Hepatocyte (in vitro differentiated cells): Measurements from ENCODE around the gene MAGI1. TPM values are rescaled to one million over a fixed set of nuclear protein-coding genes. Genes with fewer than 3 reads are reported as not detected.
A peak's percentile ranks its signal among the peaks of the same experiment; 100 is the strongest.

Experiments
- DNase-seq: peaks from one replicate; pipeline ENCODE4 v3.0.0-alpha.2; 2016; ENCODE audit warnings: low spot score
- H2AFZ ChIP-seq: fragments of 200-600 bp; sonication (generic); 2 replicates; pipeline ENCODE4 v1.6.0; 2016; ENCODE audit warnings: antibody characterized with exemption, mild to moderate bottlenecking
- H3K27ac ChIP-seq: fragments of 200-600 bp; sonication (generic); 2 replicates; pipeline ENCODE4 v1.5.1; 2016; ENCODE audit warnings: mild to moderate bottlenecking
- H3K27me3 ChIP-seq: fragments of 200-600 bp; sonication (generic); 2 replicates; pipeline ENCODE4 v1.6.1; 2016
- H3K36me3 ChIP-seq: fragments of 200-600 bp; sonication (generic); replicated peaks from 2 replicates; pipeline ENCODE4 v1.5.1; 2016; ENCODE audit warnings: low read depth; ENCODE audit not compliant: insufficient read depth
- H3K4me1 ChIP-seq: fragments of 200-600 bp; sonication (generic); 2 replicates; pipeline ENCODE4 v1.5.1; 2016; ENCODE audit warnings: mild to moderate bottlenecking, moderate library complexity; ENCODE audit not compliant: insufficient read depth
- H3K4me2 ChIP-seq: fragments of 200-600 bp; sonication (generic); 2 replicates; pipeline ENCODE4 v1.6.0; 2016
- H3K4me3 ChIP-seq: fragments of 200-600 bp; sonication (generic); 2 replicates; pipeline ENCODE4 v1.5.1; 2016; ENCODE audit warnings: mild to moderate bottlenecking
- H3K79me2 ChIP-seq: fragments of 200-600 bp; sonication (generic); 2 replicates; pipeline ENCODE4 v1.6.0; 2017; ENCODE audit warnings: mild to moderate bottlenecking
- H3K9me2 ChIP-seq: fragments of 200-600 bp; sonication (generic); replicated peaks from 2 replicates; pipeline ENCODE4 v1.6.0; 2017; ENCODE audit warnings: mild to moderate bottlenecking; ENCODE audit not compliant: insufficient read depth
- H3K9me3 ChIP-seq: fragments of 200-600 bp; sonication (generic); 2 replicates; pipeline ENCODE4 v1.5.1; 2016; ENCODE audit warnings: low read depth, mild to moderate bottlenecking
- H4K20me1 ChIP-seq: fragments of 200-600 bp; sonication (generic); 2 replicates; pipeline ENCODE4 v1.6.0; 2016; ENCODE audit warnings: mild to moderate bottlenecking; ENCODE audit not compliant: insufficient read depth, poor library complexity, severe bottlenecking
- CTCF ChIP-seq: fragments of 200-600 bp; sonication (generic); IDR thresholded peaks from 2 replicates; pipeline ENCODE4 v1.5.1; 2016; ENCODE audit warnings: antibody characterized with exemption, mild to moderate bottlenecking; ENCODE audit not compliant: poor library complexity
- EZH2 ChIP-seq: fragments of 200-600 bp; sonication (generic); IDR thresholded peaks from 2 replicates; pipeline ENCODE4 v1.6.1; 2016; ENCODE audit warnings: antibody characterized with exemption, mild to moderate bottlenecking, borderline replicate concordance
- EZH2phosphoT487 ChIP-seq: fragments of 200-600 bp; sonication (generic); IDR thresholded peaks from one replicate; pipeline ENCODE4 v1.6.1; 2018; ENCODE audit warnings: antibody characterized with exemption, mild to moderate bottlenecking, low read depth, moderate library complexity; ENCODE audit not compliant: unreplicated experiment, severe bottlenecking
- WGBS: methylation state at CpG from one replicate; pipeline ENCODE4 v1.1.6; 2016; ENCODE audit warnings: low lambda C conversion rate; ENCODE audit errors: missing lambda C conversion rate; 5-methylcytosine and 5-hydroxymethylcytosine counted together
- polyA plus RNA-seq: library from polyadenylated mRNA; unstranded; fragments of >200 nt; fragmentation: Nextera tagmentation; extraction: Ambion mirVana; gene quantifications from 2 replicates; pipeline ENCODE4 v1.2.1, GENCODE V29; 2016
- total RNA-seq: library from RNA; depleted of rRNA; stranded (reverse); fragments of >200 nt; gene quantifications from 2 replicates; pipeline ENCODE4 v1.2.3, GENCODE V29; 2014

MAGI1 gene
- total and polyA plus RNA-seq, 2 experiments from 2014 or later: 26.2 to 43.5 TPM

- no peak overlapping the region for H3K27ac ChIP-seq
- H3K36me3 ChIP-seq: no peaks in the 10 kb centered on the region
- no peaks in the 10 kb centered on the region for H3K27me3 ChIP-seq
- TF ChIP-seq EZH2phosphoT487 (no peak), EZH2 (no peak), CTCF (no peak)
- peaks cover 18% of the 10 kb centered on the region for H3K4me1 ChIP-seq
- H3K79me2 ChIP-seq: peaks cover 85% of the 10 kb centered on the region
- H4K20me1 ChIP-seq: no peaks in the 10 kb centered on the region
- H2AFZ ChIP-seq: no peak overlapping the region
- no peak for DNase-seq
- H3K9me3 ChIP-seq: no peaks in the 10 kb centered on the region
- no peaks in the 10 kb centered on the region for H3K9me2 ChIP-seq
- H3K4me2 ChIP-seq: no peak overlapping the region
- no peak overlapping the region for H3K4me3 ChIP-seq
Observed at GRCh38 chr3:65904016-65904415, 134.7 kb downstream of the MAGI1 start.

- Histone ChIP-seq H3K27ac (peak overlapping the region; percentile 68), H3K4me3 (peak overlapping the region; percentile 0), H3K9me3 (no peaks in the 10 kb centered on the region), H4K20me1 (no peaks in the 10 kb centered on the region), H3K27me3 (no peaks in the 10 kb centered on the region), H3K4me2 (peak overlapping the region; percentile 68), H3K79me2 (peaks cover 80% of the 10 kb centered on the region), H3K9me2 (no peaks in the 10 kb centered on the region), H3K4me1 (peaks cover 18% of the 10 kb centered on the region), H2AFZ (peak overlapping the region; percentile 20), H3K36me3 (no peaks in the 10 kb centered on the region)
- no peak for TF ChIP-seq CTCF
- no peak for TF ChIP-seq EZH2
- no peak for TF ChIP-seq EZH2phosphoT487
- peak; percentile 57 for DNase-seq
- WGBS: 17% methylated on average over 8 of the region's 8 CpGs
Observed at GRCh38 chr3:65902304-65902793, 136.4 kb downstream of the MAGI1 start.

GRCh38 chr3:65901226-65901625 is 137.5 kb downstream of the MAGI1 start:
- H3K27ac ChIP-seq: peak overlapping the region; percentile 68
- peak overlapping the region; percentile 68 for H3K4me2 ChIP-seq
- WGBS: 74% methylated on average over 7 of the region's 7 CpGs
- no peak overlapping the region for H2AFZ ChIP-seq
- H3K36me3 ChIP-seq: no peaks in the 10 kb centered on the region
- H3K9me2 ChIP-seq: no peaks in the 10 kb centered on the region
- peaks cover 78% of the 10 kb centered on the region for H3K79me2 ChIP-seq
- no peaks in the 10 kb centered on the region for H3K27me3 ChIP-seq
- no peaks in the 10 kb centered on the region for H4K20me1 ChIP-seq
- H3K4me3 ChIP-seq: no peak overlapping the region
- no peak for DNase-seq
- H3K9me3 ChIP-seq: no peaks in the 10 kb centered on the region
- peaks cover 18% of the 10 kb centered on the region for H3K4me1 ChIP-seq
- TF ChIP-seq CTCF: no peak
- TF ChIP-seq EZH2: no peak
- TF ChIP-seq EZH2phosphoT487: no peak

GRCh38 chr3:65899226-65899625 is 139.5 kb downstream of the MAGI1 start:
- Histone ChIP-seq H3K4me2 (no peak overlapping the region), H3K4me3 (no peak overlapping the region), H3K4me1 (peaks cover 15% of the 10 kb centered on the region), H3K36me3 (no peaks in the 10 kb centered on the region), H2AFZ (no peak overlapping the region), H3K27ac (no peak overlapping the region), H3K9me3 (no peaks in the 10 kb centered on the region), H4K20me1 (peaks cover 3% of the 10 kb centered on the region), H3K27me3 (no peaks in the 10 kb centered on the region), H3K79me2 (peaks cover 76% of the 10 kb centered on the region), H3K9me2 (no peaks in the 10 kb centered on the region)
- TF ChIP-seq CTCF: no peak
- no peak for TF ChIP-seq EZH2
- no peak for TF ChIP-seq EZH2phosphoT487
- DNase-seq: no peak
- WGBS: 97% methylated on average over 1 of the region's 1 CpG
